Measurements from ENCODE around the gene SLC38A10.

Gene SLC38A10

DNA sequence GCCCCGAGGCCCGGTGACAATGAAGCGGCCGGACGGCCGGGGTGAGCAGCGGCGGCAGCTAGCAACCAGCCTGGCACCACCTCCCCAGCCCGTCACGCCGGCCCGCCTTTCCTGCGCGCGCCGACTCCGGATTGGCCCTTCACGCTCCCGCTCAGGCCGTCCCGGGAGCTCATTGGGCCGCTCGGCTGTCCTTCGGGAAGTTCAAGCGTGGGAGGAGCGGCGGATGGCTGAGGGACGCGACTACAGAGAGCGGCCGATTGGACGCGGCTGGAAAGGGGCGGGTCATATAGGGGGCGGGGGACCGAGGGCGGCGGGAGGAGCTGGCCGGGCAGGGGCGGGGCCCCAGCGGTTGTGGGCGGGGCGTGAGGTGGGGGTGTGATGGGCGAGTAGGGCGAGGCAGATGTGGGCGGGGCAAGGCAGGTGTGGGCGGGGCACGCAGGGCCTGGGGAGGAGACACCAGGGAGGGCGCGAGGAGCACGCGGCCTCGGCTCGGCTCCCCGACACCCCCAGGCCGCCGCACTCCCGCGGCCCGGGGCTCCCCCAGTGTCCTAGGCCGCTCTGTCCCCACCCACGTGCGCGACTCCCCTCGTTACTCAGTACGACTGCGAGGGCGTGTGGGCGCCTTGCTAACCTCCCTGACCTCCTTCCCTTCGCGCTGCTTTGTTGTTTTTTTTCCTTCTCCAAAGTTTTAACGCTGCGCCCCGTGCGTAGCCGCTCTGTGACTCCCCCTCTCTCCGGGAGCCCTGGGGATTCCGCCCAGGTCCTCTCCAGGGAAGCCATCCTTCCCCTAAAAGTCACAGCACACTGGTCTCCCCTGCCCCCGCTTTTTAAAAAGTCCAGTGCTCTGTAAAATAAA is 72.0 kb downstream of the SLC38A10 start, which contains the start of gene CEP131:
TSS of gene CEP131 (minus strand) at position 60 of the 856 bp plus-strand sequence. CDS start 2,909 bp downstream, outside the sequence.
- peak; percentile 99 for DNase-seq

GRCh38 chr17:81222620-81222905 is 72.5 kb downstream of the SLC38A10 start:
- no peak for DNase-seq

- no peak for DNase-seq
Measured at GRCh38 chr17:81221842-81222619, 73.1 kb downstream of the SLC38A10 start.

DNA sequence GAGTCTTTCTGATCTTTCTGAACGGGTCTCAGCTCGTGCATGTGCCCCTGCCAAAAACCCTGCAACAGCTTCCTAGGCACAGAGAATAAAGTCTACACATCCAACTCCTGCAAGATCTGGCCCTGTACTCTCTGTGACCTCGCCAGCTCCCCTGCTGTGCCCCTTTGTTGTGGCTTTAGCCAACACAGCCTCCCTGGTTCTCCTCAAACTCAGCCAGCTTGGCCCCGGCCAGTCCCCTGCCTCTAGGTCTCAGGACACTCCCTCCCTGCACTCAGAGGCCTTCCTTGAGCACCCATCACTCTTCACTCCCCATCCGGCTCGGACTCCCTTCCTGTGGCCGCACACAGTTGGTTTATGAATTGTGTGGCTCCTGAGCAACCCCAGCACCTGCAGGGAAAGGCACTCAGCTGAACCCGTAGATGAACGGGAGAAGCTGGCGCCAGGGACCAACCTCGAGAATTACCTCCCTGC is 73.7 kb downstream of the SLC38A10 start:
- no peak for DNase-seq

- no peak for DNase-seq
Measured at GRCh38 chr17:81219476-81220180, 75.5 kb downstream of the SLC38A10 start.

GRCh38 chr17:81218991-81219390 is 76.1 kb downstream of the SLC38A10 start:
- no peak for DNase-seq

- DNase-seq, result no peak
Measured at GRCh38 chr17:81218459-81218858, 76.6 kb downstream of the SLC38A10 start.

DNA sequence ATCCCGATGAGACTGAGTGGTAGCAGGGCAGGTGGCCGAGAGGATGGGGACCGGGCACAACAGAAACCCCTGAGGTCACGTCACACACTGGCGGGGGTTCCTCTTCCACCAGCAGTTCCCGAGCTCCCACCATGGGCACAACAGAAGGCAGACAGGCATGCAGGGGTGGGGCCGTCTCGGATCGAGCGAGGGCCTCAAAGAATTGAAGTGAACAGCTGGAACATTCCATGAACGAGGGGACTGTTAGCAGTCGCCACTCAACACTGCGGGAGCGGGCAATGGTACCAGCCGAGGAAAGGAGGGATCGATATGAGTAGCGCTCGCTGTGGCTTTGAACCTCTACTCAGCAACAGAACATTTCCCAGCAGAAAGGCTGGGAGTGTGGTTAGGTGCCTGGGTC is 77.6 kb downstream of the SLC38A10 start:
- DNase-seq, result no peak

- no peak for DNase-seq
Measured at GRCh38 chr17:81213978-81214377, 81.1 kb downstream of the SLC38A10 start.

DNA sequence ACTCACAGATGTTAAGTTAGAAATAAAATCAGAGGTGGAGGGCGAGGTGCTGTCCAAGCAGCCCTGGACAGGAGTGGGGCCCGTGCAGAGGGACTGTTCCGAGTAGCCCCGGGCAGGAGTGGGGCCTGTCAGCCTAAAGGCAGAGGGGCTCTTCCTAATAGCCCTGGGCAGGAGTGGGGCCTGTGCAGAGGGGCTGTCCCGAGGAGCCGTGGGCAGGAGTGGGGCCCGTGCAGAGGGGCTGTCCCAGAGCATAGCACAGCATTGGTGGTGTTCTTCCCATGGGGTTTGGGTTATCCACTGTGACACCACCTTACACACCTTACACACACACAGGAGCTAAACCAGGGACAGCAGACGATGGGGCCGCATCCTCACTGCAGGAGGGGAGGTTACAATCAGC is 82.7 kb downstream of the SLC38A10 start:
- no peak for DNase-seq

DNA sequence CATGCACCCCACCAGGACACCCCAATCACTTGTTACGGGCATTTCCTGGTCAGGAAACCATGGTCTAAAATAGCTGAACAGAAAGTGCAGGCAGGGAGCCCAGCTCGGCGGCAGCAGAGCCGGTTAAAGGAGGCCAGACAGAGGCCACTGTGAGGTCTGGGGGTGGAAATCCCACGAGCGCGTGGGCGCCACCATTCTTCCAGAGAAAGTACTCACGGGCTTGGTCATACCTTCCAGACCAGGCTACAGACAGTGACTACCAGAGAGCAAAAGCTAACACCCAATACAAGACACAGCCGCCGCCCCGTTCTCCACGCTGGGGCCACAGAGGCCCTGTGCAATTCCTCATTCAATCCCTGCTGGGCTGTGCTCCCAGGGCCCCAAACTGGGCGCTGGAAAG is 84.2 kb downstream of the SLC38A10 start:
- DNase-seq, result no peak

- DNase-seq, result no peak
Measured at GRCh38 chr17:81210466-81210865, 84.6 kb downstream of the SLC38A10 start.

GRCh38 chr17:81209141-81209540 is 86.0 kb downstream of the SLC38A10 start:
- DNase-seq, result no peak

DNA sequence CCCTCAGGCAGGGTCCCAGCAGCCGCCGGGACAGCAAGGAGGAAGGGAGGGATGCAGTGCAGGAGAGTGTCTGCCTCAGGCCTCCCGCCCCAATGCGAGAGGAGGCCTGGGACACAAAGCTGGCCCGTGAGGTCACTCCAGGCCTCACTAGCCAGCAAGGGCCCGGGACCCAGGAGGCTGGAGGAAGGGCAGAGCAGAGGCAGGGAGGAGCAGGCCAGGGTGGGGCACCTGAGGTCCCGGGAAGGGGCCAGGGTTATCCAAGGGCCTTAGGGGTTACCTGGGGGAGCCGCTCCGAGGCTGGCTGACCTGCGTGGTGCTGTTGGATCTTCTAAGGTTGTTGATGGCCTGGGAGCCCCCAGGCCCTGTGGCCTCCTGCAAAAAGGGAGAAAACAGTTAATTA is 86.5 kb downstream of the SLC38A10 start:
- DNase-seq, result no peak

DNA sequence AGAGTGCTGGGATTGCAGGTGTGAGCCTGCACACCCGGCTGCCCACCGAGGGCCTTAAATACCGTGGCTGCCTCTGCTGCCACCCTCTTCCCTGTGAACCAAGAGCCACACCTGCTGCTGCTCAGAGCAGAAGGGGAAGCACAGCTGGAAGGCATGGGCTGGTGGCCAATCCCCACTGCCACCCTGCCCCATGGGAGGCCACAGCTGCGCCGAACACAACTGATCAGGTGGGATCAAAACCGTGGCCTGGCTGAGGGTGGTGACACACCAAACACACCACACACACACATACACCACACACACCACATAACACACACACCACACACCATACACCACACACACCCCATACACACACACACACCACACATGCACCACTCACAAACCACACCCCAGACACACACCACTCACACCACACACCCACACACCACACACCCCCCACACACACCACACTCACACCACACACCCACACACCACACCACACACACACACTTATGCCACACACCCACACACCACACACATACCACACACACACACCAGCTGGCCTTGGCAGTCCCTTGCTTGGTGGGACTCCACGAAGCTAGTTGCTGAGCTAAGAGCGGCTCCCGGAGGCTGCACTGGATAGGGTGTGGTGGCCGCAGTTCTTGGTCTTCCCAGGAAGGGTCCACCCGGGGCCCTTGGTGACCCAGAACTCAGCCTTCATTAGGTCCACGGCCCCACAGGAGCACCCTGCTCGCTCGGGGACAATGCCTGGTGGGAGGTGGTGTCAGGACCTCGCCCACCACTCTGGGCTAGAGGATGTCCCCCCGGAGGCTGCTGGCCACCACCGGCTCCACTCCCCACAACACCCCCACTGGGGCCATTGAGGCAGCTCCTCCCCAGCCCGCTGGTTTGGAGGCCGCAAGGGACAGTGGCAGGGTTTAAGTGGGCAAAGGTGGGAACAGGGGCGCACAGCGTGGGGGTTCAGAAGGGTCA is 87.2 kb downstream of the SLC38A10 start:
- no peak for DNase-seq

- DNase-seq, result no peak
Measured at GRCh38 chr17:81206657-81207056, 88.5 kb downstream of the SLC38A10 start.

- DNase-seq, result no peak
Measured at GRCh38 chr17:81206166-81206565, 88.9 kb downstream of the SLC38A10 start.

DNA sequence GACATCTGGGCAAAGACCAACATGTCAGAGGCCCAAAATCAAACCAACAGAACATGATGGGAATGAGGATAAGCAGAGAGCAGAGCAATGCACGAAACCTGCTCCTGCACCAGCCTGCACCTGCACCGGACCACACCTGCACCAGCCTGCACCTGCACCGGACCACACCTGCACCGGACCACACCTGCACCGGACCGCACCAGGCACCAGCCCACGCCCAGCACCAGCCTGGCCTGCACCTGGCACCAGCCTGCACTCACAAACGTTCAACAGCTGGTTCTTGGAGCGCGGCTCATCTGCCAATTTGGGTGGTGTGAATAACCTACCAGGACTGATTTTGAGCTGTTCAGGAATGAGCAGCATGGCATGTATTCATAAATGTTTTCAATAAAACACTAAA is 90.5 kb downstream of the SLC38A10 start:
- no peak for DNase-seq

- DNase-seq, result no peak
Measured at GRCh38 chr17:81203136-81203535, 92.0 kb downstream of the SLC38A10 start.

DNA sequence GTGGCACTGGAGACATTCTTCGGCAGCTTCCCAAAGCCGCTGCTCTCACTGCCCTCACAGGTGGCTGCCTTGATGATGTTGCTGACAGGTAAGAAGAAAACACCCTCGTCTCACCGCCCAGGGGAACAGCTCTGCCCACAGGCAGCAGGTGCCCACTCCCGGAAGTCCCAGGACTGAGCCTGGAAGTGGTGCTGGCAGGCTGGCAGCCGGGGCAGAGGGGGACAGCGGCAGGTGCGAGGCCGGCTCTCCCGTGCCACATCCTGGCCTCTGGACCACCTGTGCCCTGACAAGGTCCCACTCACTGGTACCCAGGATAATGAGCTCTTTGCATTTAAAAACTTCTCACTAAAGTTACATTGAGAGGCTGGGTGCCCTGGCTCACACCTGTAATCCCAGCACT is 92.8 kb downstream of the SLC38A10 start:
- no peak for DNase-seq

DNA sequence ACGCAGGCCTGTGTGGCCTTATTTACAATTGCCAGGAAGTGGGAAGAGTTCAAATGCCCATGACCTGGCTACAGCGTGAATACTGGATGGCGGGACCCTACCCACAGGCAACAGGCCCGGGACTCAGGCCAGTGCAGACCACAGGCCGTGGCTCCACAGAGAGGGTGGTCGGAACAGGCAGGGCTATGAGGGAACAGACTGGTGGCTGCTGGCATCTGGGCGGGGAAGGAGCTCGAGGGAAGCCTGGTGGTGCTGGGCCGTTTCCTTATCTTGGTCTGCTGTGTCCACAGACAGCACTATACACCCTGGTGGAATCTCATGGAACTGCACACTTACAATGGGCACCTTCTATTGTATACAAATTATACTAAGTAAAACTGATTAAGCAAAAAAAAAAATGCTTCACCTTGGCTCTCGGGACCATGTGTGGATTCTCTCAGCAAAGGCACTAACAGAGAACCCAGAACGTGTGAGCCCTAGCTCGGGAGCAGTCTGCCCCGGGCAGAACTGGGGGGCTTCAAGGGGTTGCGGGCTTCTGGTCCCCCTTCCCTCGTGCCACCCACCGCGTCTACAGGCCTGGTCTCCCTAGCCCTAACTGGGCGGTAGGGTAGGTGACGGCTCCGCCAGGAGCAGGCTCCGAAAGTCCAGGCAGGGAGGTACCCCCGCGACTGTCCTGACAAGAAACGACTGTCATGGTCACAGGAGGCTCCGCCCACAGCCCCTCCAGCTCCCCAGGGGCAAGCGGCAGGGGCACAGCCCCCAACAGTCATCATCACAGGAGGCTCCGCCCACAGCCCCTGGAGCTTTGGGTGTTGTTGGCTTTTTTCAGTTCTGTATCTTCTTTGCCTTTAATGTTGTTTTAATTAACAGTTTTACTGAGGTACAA is 94.2 kb downstream of the SLC38A10 start:
- DNase-seq, result peak; percentile 59

Measured in femur (tissue), 1 donor.